H9 (cell line): Measurements from ENCODE around the gene C17orf50. TPM values are rescaled to one million over a fixed set of nuclear protein-coding genes. Genes with fewer than 3 reads are reported as not detected.

Experiments
- DNase-seq: peaks from one replicate; pipeline ENCODE4 v3.0.0-alpha.2; 2017
- H2AFZ ChIP-seq: one replicate; pipeline ENCODE4 v1.6.1; 2013; ENCODE audit warnings: mild to moderate bottlenecking, low read length, control low read depth, moderate library complexity
- H2AK5ac ChIP-seq: 2 replicates; pipeline ENCODE4 v1.6.1; 2013; ENCODE audit warnings: low read length, control low read depth, mixed read lengths; ENCODE audit not compliant: insufficient read length
- H2BK120ac ChIP-seq: one replicate; pipeline ENCODE4 v1.6.1; 2013; ENCODE audit warnings: low read depth, mild to moderate bottlenecking, low read length, control low read depth, inconsistent platforms; ENCODE audit not compliant: poor library complexity, severe bottlenecking
- H2BK12ac ChIP-seq: 2 replicates; pipeline ENCODE4 v1.6.1; 2013; ENCODE audit warnings: low read length, control low read depth, mixed read lengths, low read depth; ENCODE audit not compliant: insufficient read length
- H2BK15ac ChIP-seq: 2 replicates; pipeline ENCODE4 v1.6.1; 2013; ENCODE audit warnings: low read depth, low read length, control low read depth
- H2BK20ac ChIP-seq: one replicate; pipeline ENCODE4 v1.6.1; 2013; ENCODE audit warnings: low read depth, mild to moderate bottlenecking, low read length, control low read depth, inconsistent platforms; ENCODE audit not compliant: poor library complexity, severe bottlenecking
- H2BK5ac ChIP-seq: 2 replicates; pipeline ENCODE4 v1.6.1; 2013; ENCODE audit warnings: low read length, control low read depth, mixed read lengths; ENCODE audit not compliant: insufficient read length
- H3K14ac ChIP-seq: 2 replicates; pipeline ENCODE4 v1.6.1; 2013; ENCODE audit warnings: low read length, control low read depth; ENCODE audit not compliant: insufficient read depth
- H3K18ac ChIP-seq: 2 replicates; pipeline ENCODE4 v1.6.1; 2013; ENCODE audit warnings: low read depth, mild to moderate bottlenecking, mixed read lengths, low read length, control low read depth; ENCODE audit not compliant: insufficient read length
- H3K23ac ChIP-seq: 2 replicates; pipeline ENCODE4 v1.6.1; 2013; ENCODE audit warnings: low read length, control low read depth, mixed read lengths, low read depth; ENCODE audit not compliant: insufficient read length
- H3K23me2 ChIP-seq: 2 replicates; pipeline ENCODE4 v1.6.1; 2013; ENCODE audit warnings: low read depth, mild to moderate bottlenecking, mixed read lengths, low read length, control low read depth; ENCODE audit not compliant: insufficient read length, poor library complexity, severe bottlenecking
- H3K27ac ChIP-seq: 2 replicates; pipeline ENCODE4 v1.5.1; 2013; ENCODE audit warnings: low read length, control low read depth, mixed read lengths, low read depth; ENCODE audit not compliant: insufficient read length
- H3K27me3 ChIP-seq: 2 replicates; pipeline ENCODE4 v1.6.1; 2013; ENCODE audit warnings: low read length, control low read depth, inconsistent platforms; ENCODE audit not compliant: insufficient read depth
- H3K4ac ChIP-seq: 2 replicates; pipeline ENCODE4 v1.6.1; 2013; ENCODE audit warnings: low read depth, mild to moderate bottlenecking, control low read depth, inconsistent platforms, low read length, moderate library complexity
- H3K4me1 ChIP-seq: 2 replicates; pipeline ENCODE4 v1.6.1; 2013; ENCODE audit warnings: low read length, control low read depth, inconsistent platforms; ENCODE audit not compliant: insufficient read depth
- H3K4me2 ChIP-seq: 2 replicates; pipeline ENCODE4 v1.6.1; 2013; ENCODE audit warnings: low read length, control low read depth, mixed read lengths; ENCODE audit not compliant: insufficient read length, insufficient read depth
- H3K56ac ChIP-seq: 2 replicates; pipeline ENCODE4 v1.6.1; 2013; ENCODE audit warnings: low read depth, mild to moderate bottlenecking, mixed read lengths, low read length, control low read depth; ENCODE audit not compliant: insufficient read length
- H3K79me1 ChIP-seq: 2 replicates; pipeline ENCODE4 v1.6.1; 2013; ENCODE audit warnings: low read depth, mild to moderate bottlenecking, moderate library complexity, low read length, control low read depth, inconsistent platforms; ENCODE audit not compliant: insufficient read depth, poor library complexity, severe bottlenecking
- H3K79me2 ChIP-seq: 2 replicates; pipeline ENCODE4 v1.6.1; 2013; ENCODE audit warnings: low read length, control low read depth, inconsistent platforms; ENCODE audit not compliant: insufficient read depth
- H3K9ac ChIP-seq: 2 replicates; pipeline ENCODE4 v1.6.1; 2013; ENCODE audit warnings: low read length, control low read depth, mixed read lengths; ENCODE audit not compliant: insufficient read length; ENCODE audit errors: extremely low read depth
- H3K9me3 ChIP-seq: one replicate; pipeline ENCODE4 v1.6.1; 2013; ENCODE audit warnings: low read depth, low read length, inconsistent platforms; ENCODE audit not compliant: control insufficient read depth
- H3T11ph ChIP-seq: one replicate; pipeline ENCODE4 v1.6.1; 2013; ENCODE audit warnings: mild to moderate bottlenecking, low read length, control low read depth, inconsistent platforms
- H4K20me1 ChIP-seq: one replicate; pipeline ENCODE4 v1.6.1; 2013; ENCODE audit not compliant: control insufficient read depth, insufficient read length, insufficient read depth
- H4K5ac ChIP-seq: 2 replicates; pipeline ENCODE4 v1.6.1; 2013; ENCODE audit warnings: low read depth, mild to moderate bottlenecking, mixed read lengths, low read length, control low read depth; ENCODE audit not compliant: insufficient read length
- H4K8ac ChIP-seq: replicated peaks from 2 replicates; pipeline ENCODE4 v1.6.1; 2013; ENCODE audit warnings: low read length, control low read depth, mixed read lengths, low read depth; ENCODE audit not compliant: insufficient read length
- H4K91ac ChIP-seq: 2 replicates; pipeline ENCODE4 v1.6.1; 2013; ENCODE audit warnings: low read depth, mild to moderate bottlenecking, moderate library complexity, mixed read lengths, low read length, control low read depth; ENCODE audit not compliant: insufficient read length
- H3K27ac Mint-ChIP-seq, 3 experiments: 2 replicates in 2 of 3; 3 replicates in 1 of 3; pipeline ENCODE4 v1.8.0; 2020 to 2021; ENCODE audit warnings: mixed read lengths in 3 of 3, mild to moderate bottlenecking in 1 of 3, moderate library complexity in 1 of 3
- H3K27me3 Mint-ChIP-seq: 2 replicates; pipeline ENCODE4 v1.8.0; 2021; ENCODE audit warnings: low read depth, mild to moderate bottlenecking, moderate library complexity, mixed read lengths
- H3K36me3 Mint-ChIP-seq, 3 experiments: 2 replicates in 2 of 3; 3 replicates in 1 of 3; pipeline ENCODE4 v1.8.0; 2020 to 2021; ENCODE audit warnings: low read depth in 3 of 3, mixed read lengths in 3 of 3; ENCODE audit not compliant: insufficient read depth in 1 of 3
- H3K4me1 Mint-ChIP-seq, 2 experiments: 2 replicates each; pipeline ENCODE4 v1.8.0; 2020; ENCODE audit warnings: mixed read lengths in 2 of 2
- H3K4me3 Mint-ChIP-seq, 2 experiments: 2 replicates in 1 of 2; 3 replicates in 1 of 2; pipeline ENCODE4 v1.8.0; 2020 to 2021; ENCODE audit warnings: mild to moderate bottlenecking in 2 of 2, mixed read lengths in 2 of 2, moderate library complexity in 1 of 2
- H3K9me3 Mint-ChIP-seq, 2 experiments: 2 replicates in 1 of 2; 3 replicates in 1 of 2; pipeline ENCODE4 v1.8.0; 2020; ENCODE audit warnings: mild to moderate bottlenecking in 2 of 2, mixed read lengths in 2 of 2, moderate library complexity in 1 of 2
- WGBS: extraction: QIAGEN DNeasy Blood & Tissue Kit; methylation state at CpG from one replicate; pipeline ENCODE4 v1.1.7; 2013; ENCODE audit warnings: missing lambda C conversion rate, low lambda C conversion rate, mixed read lengths; ENCODE audit not compliant: insufficient read length; ENCODE audit errors: extremely low coverage; 5-methylcytosine and 5-hydroxymethylcytosine counted together
- total RNA-seq: library from RNA; stranded (reverse); gene quantifications from 2 replicates; pipeline ENCODE4 v1.2.1, GENCODE V29; 2021
- TF ChIP-seq, protein P1 (sequence below): fragments of 200-600 bp; sonication (generic); conservative IDR thresholded peaks from 3 replicates; pipeline ENCODE4 v1.8.0; 2021; ENCODE audit warnings: antibody characterized with exemption, mild to moderate bottlenecking

Gene C17orf50
- total RNA-seq, 1 experiment from 2014 or later = not detected

GRCh38 chr17:35735036-35735805 lies 25.5 kb upstream of the C17orf50 start:
- TF ChIP-seq, protein P1, sequence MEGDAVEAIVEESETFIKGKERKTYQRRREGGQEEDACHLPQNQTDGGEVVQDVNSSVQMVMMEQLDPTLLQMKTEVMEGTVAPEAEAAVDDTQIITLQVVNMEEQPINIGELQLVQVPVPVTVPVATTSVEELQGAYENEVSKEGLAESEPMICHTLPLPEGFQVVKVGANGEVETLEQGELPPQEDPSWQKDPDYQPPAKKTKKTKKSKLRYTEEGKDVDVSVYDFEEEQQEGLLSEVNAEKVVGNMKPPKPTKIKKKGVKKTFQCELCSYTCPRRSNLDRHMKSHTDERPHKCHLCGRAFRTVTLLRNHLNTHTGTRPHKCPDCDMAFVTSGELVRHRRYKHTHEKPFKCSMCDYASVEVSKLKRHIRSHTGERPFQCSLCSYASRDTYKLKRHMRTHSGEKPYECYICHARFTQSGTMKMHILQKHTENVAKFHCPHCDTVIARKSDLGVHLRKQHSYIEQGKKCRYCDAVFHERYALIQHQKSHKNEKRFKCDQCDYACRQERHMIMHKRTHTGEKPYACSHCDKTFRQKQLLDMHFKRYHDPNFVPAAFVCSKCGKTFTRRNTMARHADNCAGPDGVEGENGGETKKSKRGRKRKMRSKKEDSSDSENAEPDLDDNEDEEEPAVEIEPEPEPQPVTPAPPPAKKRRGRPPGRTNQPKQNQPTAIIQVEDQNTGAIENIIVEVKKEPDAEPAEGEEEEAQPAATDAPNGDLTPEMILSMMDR = no peak
- H3K9me3 Mint-ChIP-seq = peaks cover 0 to 2% of the 10 kb centered on the region in 2 experiments; a peak in 1 of 5 replicates

More at GRCh38 chr17:35735036-35735805, 25.5 kb upstream of the C17orf50 start:
- Histone ChIP-seq H3K18ac (no peak overlapping the region), H3K9me3 (no peaks in the 10 kb centered on the region), H3K27ac (no peak overlapping the region), H3K27me3 (peaks cover 9% of the 10 kb centered on the region; the same call in 1 of the 2 replicates), H2BK5ac (no peak overlapping the region), H4K20me1 (no peaks in the 10 kb centered on the region), H4K8ac (no peak overlapping the region), H3K79me1 (no peaks in the 10 kb centered on the region), H3K79me2 (no peaks in the 10 kb centered on the region), H4K91ac (no peak overlapping the region), H3T11ph (no peak overlapping the region), H3K4ac (no peak overlapping the region), H2BK15ac (no peak overlapping the region), H3K23ac (no peak overlapping the region), H2AFZ (no peak overlapping the region), H2AK5ac (no peak overlapping the region), H2BK12ac (no peak overlapping the region), H3K4me1 (no peaks in the 10 kb centered on the region; the same call in 1 of the 2 replicates), H2BK120ac (no peak overlapping the region), H3K23me2 (peaks cover 6% of the 10 kb centered on the region), H4K5ac (no peak overlapping the region), H2BK20ac (no peak overlapping the region), H3K9ac (no peak overlapping the region), H3K4me2 (no peak overlapping the region), H3K56ac (no peak overlapping the region), H3K14ac (no peak overlapping the region)
- no CpG with 5 or more reads among the region's 29 CpGs for WGBS
- Mint-ChIP-seq H3K27me3 (peaks cover 51% of the 10 kb centered on the region), H3K4me3 (no peak overlapping the region), H3K4me1 (peaks cover 18% of the 10 kb centered on the region in 2 experiments), H3K36me3 (no peaks in the 10 kb centered on the region; a peak in 1 of 7 replicates), H3K27ac (no peak overlapping the region; a peak in 1 of 7 replicates)
- DNase-seq = no peak
